Skin of body (tissue), 2 donors: ENCODE measurements around the gene KSR1. TPM values are rescaled to one million over a fixed set of nuclear protein-coding genes. Genes with fewer than 3 reads are reported as not detected.
"Not testable (repeated sequence)": the region's sequence is repeated elsewhere in the genome, so short reads cannot be mapped to it uniquely, and the experiment has no call there.

Source experiments
- DNase-seq: peaks from one replicate; lab custom pipeline; 2025; lab: John Stamatoyannopoulos, UW
- total RNA-seq: library from RNA; depleted of rRNA; stranded (reverse); fragments of >200 nt; gene quantifications from one replicate; pipeline ENCODE4 v1.2.3, GENCODE V29; 2014

KSR1 gene
- total RNA-seq, 1 donor from 2014 or later = 32.7 TPM

- DNase-seq = peak; percentile 8
Observed at GRCh38 chr17:27654654-27655524, 198.6 kb downstream of the KSR1 start.

GRCh38 chr17:27655525-27656111 lies 199.4 kb downstream of the KSR1 start:
- DNase-seq = not testable (repeated sequence)

- DNase-seq = not testable (repeated sequence)
Observed at GRCh38 chr17:27656620-27657019, 200.4 kb downstream of the KSR1 start.

GRCh38 chr17:27657620-27658019 lies 201.4 kb downstream of the KSR1 start:
- DNase-seq = no peak

- DNase-seq = no peak
Observed at GRCh38 chr17:27659683-27660082, 203.4 kb downstream of the KSR1 start.

- DNase-seq = no peak
Observed at GRCh38 chr17:27660436-27660835, 204.2 kb downstream of the KSR1 start.

DNA sequence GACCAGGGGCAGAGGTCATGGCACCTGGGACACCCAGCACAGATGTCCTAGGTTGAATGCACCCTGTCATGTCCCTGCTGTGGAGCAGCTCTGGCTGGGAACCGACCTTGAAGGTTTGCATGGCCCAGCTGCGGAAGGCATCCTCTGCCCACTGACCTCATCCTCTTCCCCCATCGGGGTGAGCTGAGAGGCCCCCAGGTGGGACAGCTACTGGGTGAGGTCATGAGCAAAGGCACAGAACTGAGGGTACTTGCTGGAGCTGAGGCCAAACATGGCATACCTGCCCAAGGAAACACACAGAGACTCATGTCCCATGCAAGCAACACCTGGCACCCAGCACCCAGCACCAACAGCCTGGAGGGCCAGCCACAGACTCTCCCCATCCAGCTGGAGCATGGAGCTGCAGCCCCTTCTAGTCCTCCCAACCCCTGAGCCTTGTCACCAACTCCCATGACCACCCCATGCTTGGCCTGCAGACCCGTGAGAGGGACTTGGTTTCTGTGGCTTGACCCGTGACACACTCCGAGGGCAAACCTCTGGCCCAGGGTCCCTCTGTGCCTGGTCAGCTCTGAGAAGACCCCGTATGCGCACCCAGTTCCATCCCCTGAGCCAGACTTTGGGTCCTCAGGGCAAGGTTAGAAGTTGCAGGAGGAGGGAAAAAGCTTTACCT lies 207.8 kb downstream of the KSR1 start:
- DNase-seq = no peak

DNA sequence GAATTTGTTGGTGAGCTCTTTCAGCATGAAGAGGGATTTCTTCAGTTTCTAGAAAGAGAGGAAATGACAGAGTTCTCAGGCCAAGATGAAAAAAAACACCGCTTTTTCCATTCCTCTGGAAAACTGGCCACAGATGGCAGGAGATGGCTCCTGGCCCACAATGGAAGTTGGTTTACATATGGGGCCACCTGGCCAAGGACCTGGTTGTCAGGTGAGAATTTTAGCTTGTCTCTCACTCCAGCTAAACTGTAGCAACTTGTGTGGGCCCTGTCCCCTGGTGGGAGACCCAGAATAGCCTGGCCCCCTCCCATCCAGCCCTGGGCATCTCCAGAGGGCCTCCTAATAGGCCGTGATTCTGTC lies 208.3 kb downstream of the KSR1 start:
- DNase-seq = no peak

DNA sequence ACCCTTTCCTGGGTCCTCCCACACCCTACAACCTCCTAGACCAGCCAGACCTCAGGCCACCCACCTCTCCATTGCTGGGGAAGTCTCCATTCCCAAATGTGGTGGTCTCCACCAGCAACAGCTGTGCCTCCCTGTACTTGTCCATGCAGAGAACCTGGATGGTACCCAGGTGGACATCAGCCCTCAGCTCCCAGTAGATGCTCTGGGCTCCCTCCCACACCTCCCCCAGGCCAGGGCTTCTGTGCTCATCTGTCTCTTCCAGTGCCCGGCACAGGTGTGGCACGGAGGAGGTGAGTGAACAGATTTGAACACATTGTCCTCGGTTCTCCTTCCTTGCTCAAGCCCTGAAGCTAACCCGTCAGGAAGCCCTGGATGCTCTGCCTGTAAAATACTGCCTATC lies 209.3 kb downstream of the KSR1 start:
- no peak for DNase-seq

GRCh38 chr17:27666270-27666669 lies 210.0 kb downstream of the KSR1 start:
- DNase-seq = not testable (repeated sequence)

- no peak for DNase-seq
Observed at GRCh38 chr17:27666831-27667560, 210.7 kb downstream of the KSR1 start.

- no peak for DNase-seq
Observed at GRCh38 chr17:27667656-27668487, 211.6 kb downstream of the KSR1 start.

DNA sequence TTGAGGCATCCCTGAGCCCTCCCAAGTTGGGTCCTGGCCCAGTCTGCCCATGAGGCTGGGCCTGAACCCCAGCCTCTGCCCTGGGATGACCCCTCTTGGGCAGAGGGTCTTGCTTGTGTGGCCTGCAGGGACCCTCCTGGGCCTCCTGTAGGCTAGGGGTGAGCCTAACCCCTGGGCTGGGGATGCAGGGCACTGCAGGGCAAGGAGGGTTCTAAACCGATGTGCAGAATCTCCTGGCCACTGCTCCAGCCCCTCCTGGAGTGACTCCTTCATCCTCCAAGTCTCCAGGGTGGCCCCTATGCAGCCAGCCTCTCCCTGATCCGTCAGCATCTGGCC lies 212.2 kb downstream of the KSR1 start:
- no peak for DNase-seq

DNA sequence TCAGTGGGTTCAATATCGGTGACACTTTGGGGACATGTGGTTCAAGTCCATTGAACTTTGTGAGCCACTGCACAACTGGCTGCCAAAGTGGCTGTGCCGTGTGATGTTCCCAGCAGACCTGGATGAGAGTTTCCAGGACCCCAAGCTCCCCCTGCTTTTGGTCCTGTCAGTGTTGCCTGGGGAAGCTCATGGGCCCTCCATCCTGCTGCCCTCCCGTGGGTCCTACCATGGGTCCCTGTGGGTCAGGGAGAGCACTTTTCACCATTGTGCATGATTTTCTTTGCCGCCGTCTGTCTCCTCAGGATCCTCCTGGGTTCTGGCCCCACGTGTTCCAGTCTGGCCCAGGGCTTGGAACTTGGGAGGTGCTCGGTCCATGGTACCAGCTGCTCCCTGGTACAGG lies 212.9 kb downstream of the KSR1 start:
- DNase-seq = no peak

- no peak for DNase-seq
Observed at GRCh38 chr17:27669850-27670249, 213.6 kb downstream of the KSR1 start.

DNA sequence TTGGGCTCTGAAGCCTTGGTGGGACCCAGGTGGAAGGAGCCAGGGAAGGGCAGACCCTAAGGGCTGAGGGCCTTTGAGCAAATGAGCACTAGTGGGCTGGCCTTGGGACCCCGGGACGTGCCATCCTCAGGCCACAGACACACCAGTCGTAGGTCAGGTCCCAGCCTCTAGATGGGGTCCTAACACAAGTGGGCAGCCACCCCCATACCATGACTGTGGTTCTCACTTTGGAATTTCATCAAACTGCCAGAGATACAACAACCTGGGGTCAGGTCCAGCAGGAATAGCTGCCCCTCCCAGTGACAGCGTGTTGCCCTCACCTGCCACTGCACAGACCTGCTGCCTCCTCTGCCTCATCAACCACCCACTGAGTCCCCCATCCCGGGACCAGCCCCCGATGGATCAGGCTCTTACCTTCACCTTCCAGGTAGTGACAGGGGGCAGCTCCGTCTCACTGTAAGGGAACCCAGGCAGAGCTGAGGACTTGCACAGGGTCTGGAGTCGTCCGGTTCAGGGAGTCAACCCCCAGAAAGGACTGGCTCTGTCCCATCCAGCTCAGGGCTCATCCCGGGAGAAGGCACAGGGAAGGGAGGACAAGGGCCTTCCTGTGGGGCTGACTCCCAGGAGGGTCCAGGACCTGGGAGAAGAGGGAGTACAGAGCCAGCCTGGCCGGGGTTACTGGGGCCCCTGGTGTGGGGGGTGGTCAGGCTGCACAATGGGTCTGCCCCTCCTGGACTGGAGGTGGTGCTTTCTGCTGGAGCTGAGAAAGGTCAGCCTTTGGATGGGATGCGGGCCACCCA lies 214.7 kb downstream of the KSR1 start:
- DNase-seq = no peak

DNA sequence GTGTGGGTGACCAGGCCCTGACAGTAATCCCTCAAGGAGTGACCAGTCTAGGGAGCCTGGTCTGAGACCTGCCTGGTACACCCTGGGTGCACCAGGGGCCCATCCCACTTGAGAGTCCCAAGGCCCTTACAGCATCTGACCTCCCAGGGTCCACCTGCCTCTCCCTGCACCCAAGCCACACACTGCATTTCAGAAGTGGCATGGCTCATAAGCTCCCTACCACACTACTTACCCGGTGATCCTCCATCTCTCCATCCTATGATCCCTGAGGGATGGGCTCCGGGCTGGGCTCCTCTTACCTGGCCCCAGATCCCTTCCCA lies 215.3 kb downstream of the KSR1 start:
- no peak for DNase-seq

DNA sequence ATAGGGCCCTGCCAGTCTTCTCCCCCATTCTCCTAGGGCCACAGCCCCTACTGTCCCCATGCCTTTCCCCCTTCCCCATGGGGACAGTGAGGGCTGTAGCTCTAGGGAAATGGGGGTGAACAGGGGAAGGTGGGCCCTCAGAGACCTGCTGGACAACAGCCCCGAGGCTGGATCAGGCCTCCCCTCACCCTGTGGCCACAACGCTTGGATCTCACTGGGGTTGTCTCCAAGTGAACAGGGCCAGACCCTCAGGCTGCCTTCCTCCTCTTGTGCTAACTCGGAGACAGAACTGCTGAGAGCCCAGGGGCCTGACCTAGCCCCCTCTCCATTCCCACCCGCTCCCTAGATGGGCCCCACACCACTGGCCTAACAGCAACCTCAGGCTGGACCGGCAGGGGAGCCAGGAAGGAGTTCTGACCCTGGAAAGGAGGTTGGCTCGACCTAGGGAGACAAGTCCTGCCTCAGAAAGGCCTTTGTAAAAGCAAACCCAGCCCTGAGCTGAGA lies 215.8 kb downstream of the KSR1 start:
- not testable (repeated sequence) for DNase-seq

GRCh38 chr17:27674335-27674734 lies 218.1 kb downstream of the KSR1 start:
- no peak for DNase-seq
